HG03196 (cell line): ENCODE data around the gene ZNF414.
"Not testable (repeated sequence)": the region's sequence is repeated elsewhere in the genome, so short reads cannot be mapped to it uniquely, and the experiment has no call there.

Source experiments
- ATAC-seq: cut with Tn5 transposase; IDR thresholded peaks from one replicate; pipeline ENCODE4 v1.9.1; 2021; ENCODE audit not compliant: unreplicated experiment

Gene ZNF414, protein sequence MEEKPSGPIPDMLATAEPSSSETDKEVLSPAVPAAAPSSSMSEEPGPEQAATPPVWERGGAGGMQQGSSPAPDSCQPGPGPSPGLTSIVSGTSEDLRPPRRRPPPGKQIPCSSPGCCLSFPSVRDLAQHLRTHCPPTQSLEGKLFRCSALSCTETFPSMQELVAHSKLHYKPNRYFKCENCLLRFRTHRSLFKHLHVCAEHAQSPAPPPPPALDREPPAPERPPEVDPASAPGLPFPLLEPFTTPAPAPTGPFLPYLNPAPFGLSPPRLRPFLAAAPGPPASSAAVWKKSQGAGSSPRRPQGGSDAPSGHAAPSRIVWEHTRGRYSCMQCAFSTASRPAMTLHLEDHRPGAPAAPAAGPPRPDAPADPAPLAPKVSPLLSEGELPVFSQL

DNA sequence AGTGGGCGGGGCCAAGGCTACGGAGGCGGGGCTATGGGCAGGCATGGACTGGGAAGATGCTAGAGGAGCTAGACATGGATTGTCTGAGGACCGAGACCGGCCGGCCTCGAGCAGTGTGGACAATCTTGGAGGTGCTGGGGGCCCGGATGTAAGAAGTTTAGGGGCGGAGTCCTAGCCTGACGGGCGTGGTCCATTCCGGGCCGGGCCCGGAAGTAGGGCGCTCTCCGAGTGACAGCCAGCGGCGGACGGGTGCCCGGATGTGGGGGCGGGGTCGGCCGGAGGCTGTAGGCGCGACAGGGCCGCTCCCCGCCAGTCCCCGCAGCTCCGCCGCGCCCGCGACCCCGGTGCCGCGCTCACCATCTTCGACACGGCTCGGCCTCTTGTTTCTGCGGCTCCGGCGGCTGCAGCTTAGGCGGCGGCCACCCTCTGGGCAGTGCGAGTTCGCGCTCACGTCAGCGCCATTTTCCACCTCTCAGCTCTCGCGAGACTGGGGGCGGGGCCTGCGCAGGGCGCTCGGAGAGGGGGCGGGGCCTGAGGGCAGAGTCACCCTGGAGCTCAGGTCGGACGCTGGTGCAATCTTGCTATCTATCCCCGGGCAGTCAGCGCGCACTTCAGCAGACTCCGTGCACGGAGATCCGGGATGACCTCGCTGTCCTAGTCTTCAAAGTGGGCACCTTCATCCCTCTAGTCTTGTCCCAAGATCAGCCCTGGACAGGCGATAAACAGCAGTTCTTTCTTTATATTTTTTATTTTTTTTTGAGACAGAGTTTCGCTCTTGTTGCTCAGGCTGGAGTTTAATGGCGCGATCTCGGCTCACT, at the start of gene ZNF414:
Gene ZNF414, minus strand, starts transcription at position 481 of the 818 bp plus-strand sequence. Its CDS starts 121 bp downstream, at position 360.
- ATAC-seq, result peak; percentile 84

DNA sequence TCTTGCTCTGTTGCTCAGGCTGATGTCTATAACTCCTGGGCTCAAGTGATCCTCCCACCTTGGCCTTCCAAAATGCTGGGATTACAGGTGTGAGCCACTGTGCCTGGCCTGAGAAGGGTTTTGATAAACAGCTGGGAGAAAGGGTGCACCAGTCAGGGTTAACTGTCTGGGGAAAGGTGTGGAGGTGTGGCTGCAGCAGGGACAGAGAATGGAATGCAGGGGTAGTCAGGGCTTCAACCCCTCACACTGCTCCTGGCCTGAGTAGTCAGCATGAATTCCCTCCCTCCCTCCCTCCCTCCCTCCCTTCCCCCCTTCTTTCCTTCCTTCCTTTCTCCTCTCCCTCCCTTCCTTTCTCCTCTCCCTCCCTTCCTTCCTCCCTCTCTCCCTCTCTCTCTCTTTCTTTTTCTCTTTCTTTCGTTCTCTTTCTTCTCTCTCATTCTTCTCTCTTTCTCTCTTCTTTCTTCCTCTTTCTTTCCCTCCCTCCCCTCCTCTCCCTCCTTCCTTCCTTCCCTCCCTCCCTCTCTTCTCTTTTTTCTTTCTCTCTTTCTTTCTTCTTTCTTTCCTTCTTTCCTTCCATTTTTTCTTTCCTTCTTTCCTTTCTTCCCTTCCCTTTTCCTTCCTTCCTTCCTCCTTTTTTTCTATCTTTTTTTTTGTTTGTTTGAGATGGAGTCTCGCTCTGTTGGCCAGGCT, 47.3 kb upstream of the ZNF414 start:
- ATAC-seq, result no peak

- no peak for ATAC-seq
Observed at GRCh38 chr19:8558325-8558724, 44.4 kb upstream of the ZNF414 start.

- ATAC-seq, result no peak
Observed at GRCh38 chr19:8557642-8558238, 43.8 kb upstream of the ZNF414 start.

GRCh38 chr19:8553729-8554128, 39.8 kb upstream of the ZNF414 start:
- ATAC-seq, result not testable (repeated sequence)

GRCh38 chr19:8552810-8553209, 38.8 kb upstream of the ZNF414 start:
- no peak for ATAC-seq

DNA sequence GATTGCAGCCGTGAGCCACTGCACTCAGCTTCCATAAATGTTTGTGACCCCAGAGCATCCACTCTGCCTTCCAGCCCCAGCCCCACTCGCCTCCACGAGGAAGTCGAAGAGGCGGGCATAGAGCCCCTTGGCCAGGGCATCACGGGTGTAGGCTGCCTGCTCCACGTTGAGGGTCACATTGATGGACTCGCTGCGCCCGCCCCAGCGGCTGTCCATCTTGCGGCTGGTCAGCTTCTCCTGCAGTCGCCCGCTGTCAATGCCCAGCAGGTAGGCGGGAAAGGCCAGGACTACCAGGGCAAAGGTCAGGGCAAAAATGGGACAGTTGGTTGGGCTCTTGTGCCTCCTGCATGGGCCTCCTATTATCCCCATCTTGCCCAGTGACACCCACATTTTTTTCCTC, 36.1 kb upstream of the ZNF414 start:
- ATAC-seq, result no peak

- no peak for ATAC-seq
Observed at GRCh38 chr19:8545743-8546142, 31.8 kb upstream of the ZNF414 start.

- ATAC-seq, result no peak
Observed at GRCh38 chr19:8544168-8544567, 30.2 kb upstream of the ZNF414 start.

- no peak for ATAC-seq
Observed at GRCh38 chr19:8539621-8540149, 25.7 kb upstream of the ZNF414 start.

DNA sequence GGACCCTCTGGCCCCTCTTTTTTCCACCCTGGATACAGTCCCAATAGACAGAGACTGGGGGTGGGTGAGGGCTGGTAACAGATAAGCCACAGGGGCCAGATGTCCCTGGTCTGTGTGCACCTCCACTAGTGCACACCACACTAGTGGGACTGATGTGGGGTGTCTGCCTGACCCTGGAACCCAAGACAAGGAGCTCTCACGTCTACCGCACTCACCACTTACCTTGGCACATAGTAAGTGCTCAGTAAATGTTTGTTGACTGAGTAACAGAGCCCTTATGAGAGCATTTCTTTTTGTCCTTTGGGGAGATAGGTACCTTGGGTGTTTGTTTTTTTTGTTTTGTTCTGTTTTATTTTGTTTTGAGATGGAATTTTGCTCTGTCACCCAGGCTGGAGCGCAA, 23.1 kb upstream of the ZNF414 start:
- ATAC-seq, result no peak

GRCh38 chr19:8536282-8536681, 22.3 kb upstream of the ZNF414 start:
- ATAC-seq, result no peak

GRCh38 chr19:8532225-8532624, 18.3 kb upstream of the ZNF414 start:
- ATAC-seq, result no peak

DNA sequence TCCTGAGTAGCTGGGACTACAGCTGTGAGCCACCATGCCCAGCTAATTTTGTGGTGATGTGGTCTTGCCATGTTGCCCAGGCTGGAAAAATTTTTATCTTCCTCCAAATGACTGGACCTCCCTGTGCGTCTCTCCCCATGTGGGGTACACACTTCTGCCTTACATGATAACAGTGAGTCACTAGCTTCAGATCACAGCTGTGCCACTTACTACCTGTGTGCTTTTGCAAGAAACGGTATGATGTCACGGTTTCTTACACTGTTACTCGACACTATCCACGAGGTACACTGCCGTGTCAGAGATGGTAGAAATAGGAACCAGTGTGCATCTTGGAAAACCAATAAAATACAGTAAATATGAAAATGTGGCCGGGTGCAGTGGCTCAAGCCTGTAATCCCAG, 17.5 kb upstream of the ZNF414 start:
- no peak for ATAC-seq

DNA sequence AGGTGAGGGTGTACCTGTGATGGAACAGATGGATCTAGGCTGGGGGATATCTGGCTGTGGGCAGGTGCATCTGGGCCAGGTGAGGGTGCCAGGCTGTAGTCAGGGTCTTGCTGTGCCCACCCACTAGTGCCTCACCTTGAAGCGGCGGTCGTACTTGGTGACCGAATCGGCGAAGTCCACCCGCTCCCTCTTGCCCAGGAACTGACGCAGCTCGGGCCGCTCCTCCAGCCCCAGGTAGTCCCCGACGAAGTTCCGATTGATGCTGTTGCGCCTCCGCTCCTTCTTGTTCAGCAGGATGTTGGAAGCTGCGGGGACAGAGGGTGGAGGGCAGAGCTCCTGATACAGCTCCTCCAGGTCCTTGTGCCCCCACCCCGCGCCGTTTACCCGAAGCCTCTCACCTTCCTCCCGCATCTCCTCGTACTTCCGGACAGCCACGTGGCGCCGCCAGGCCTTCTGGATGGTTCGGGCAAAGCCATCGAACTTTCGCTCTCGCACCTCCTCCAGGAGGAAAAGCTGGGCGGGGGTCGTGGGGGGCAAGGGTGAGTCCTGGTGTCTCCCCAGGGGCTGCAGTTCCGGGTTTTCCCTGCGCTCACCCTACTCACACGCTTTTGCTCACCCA, 16.2 kb upstream of the ZNF414 start:
- ATAC-seq, result no peak

DNA sequence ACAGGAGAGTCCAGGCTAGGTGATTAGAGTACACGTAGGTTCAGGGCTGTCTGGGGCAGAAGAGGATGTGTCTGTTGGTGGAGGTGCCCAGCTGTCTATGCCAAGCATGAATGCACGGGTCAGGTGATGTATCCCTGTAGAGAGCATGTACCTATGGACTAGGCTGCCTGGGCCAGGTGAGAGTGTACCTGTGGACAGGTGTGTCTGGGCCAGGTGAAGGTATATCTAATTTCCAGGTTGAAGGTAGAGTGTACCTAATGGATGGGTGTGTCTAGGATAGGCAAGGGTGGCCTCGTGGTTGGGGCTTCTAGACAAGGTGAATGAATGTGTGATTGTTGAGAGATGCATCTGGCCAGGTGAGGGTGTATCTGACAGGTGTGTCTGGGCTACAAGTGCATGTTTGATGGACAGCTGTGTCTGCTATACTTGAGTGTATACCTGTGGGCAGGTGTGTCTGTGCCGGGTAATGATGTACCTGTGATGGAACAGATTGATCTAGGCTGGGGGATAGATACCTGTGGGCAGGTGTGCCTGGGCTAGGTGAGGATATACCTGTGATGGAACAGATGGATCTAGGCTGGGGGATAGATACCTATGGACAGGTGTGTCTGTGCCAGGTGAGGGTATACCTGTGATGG, 15.5 kb upstream of the ZNF414 start:
- ATAC-seq, result no peak

DNA sequence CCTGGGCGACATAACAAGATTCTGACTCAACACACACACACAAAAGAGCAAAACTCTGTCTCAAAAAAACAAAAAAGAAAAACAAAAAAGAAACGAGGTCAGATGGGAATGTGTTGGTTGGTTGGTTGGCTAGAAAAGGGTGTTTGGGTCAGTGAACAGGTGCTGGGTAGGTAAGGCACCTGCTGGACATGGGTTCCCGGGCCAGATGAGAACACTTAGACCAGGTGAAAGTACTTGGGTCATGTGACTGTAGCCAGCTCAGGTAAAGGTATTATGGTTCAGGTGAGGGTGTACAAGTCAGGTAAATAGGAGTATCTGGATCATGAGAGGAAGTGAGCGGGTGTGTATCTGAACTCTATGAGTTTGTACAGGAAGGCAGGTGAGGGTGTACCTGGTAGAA, 14.5 kb upstream of the ZNF414 start:
- no peak for ATAC-seq

- no peak for ATAC-seq
Observed at GRCh38 chr19:8526345-8527091, 12.6 kb upstream of the ZNF414 start.

DNA sequence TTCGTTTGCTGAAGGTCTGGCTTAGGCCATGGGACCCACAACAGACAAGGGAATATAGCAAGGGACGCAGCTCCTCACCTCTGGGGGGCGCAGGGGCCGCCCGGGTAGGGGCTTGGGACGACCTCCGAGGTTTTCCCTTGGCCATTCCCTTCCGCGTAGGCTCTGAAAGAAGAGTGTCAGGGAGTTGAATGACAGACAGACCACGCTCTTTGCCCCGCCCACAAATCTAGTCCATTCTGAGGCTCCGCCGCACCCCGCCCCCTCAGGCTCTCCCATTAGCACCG, 11.4 kb upstream of the ZNF414 start:
- ATAC-seq, result no peak

- ATAC-seq, result no peak
Observed at GRCh38 chr19:8519388-8519787, 5.4 kb upstream of the ZNF414 start.
